Stimulated activated CD4-positive, alpha-beta T cell treated with anti-CD3 and anti-CD28 coated beads, TNF-alpha, amount 100 ng/mL, for 1 hour (primary cell): ENCODE measurements around the gene RAI1.
A peak's percentile ranks its signal among the peaks of the same experiment; 100 is the strongest.

Source experiments
- DNase-seq, 3 donors: peaks; one replicate each; pipeline ENCODE4 v3.0.0-alpha.2; 2020; ENCODE audit warnings: low read depth in 3 of 3, low spot score in 1 of 3

RAI1 gene

DNA sequence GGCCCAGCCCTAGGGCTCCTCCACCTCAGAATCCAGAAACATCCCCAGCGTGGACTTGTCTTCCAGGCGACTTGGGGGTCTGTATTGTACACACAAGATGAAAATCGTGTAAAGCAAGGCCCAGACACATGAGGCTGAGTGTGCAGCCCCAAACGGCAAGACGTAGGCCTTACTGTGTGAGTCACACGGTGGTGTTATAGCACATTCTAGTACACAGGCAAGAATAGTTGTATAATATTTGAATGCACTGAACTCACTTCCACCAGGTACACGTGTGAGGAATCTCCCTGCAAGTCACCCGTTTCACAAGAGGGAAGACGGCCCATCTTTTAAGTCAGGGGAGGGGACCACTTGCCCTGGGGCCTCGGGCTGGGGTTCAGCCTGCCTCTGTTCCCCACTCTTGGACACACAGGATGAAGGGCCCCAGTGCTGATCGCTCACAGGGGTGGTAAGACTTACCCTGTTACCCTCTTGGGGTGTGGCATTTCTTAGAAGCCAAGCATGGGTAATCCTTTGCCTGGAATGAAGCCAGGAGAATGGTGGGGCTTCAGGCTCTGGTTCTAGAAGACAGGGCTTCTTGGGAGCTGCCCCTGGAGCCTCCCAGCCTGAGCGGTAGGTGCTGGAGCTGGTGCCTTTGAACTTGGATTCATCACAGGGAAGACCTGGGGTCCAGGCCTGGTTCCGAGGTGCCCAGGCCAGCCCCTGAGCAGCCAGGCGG, 84.3 kb downstream of the RAI1 start:
- no peak for DNase-seq

GRCh38 chr17:17766077-17766743, 85.0 kb downstream of the RAI1 start:
- no peak for DNase-seq

- DNase-seq = no peak
These were observed 85.5 kb downstream of the RAI1 start for GRCh38 chr17:17766744-17767120.

- DNase-seq = no peak
These were observed 86.1 kb downstream of the RAI1 start for GRCh38 chr17:17767154-17767869.

GRCh38 chr17:17767887-17768418, 86.7 kb downstream of the RAI1 start:
- no peak for DNase-seq

GRCh38 chr17:17768424-17769088, 87.3 kb downstream of the RAI1 start:
- DNase-seq = no peak

DNA sequence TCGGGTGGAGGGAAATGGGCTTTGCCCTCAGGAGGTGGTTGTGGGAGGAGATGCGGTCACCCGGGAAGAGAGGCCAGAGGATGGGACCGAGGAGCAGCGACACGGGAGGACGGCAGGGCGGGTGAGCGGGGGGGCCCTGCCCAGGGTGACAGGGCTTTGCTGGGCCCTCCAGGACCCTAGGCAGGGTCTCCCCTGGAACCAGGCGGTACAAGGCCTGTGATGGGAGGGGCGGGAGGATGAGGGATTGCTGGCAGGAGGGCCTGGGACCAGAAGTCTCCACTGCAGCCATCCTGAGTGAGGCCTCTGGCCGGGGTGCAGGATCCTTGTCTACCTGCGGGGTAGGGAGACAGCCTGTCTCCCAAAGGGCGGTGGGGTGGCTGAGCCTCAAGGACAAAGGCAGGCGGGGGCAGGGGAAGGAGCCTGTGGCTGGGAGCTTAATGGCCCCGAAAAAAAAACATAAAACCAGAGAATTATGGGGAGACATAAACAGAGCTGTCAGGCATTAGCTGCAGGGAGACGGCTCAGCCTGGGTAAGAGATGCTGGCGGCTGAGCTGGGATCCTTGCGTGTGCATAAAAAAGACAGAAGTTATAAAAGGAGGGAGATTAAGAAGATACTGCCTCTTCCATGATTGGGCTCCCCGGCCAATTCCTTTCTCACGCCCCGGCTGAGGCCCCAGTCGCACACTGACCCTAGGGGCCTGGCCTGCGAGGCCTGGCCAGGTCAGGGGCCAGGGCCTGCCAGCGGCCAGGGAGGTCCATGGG, 88.8 kb downstream of the RAI1 start:
- no peak for DNase-seq

GRCh38 chr17:17770632-17771044, 89.4 kb downstream of the RAI1 start:
- no peak for DNase-seq

DNA sequence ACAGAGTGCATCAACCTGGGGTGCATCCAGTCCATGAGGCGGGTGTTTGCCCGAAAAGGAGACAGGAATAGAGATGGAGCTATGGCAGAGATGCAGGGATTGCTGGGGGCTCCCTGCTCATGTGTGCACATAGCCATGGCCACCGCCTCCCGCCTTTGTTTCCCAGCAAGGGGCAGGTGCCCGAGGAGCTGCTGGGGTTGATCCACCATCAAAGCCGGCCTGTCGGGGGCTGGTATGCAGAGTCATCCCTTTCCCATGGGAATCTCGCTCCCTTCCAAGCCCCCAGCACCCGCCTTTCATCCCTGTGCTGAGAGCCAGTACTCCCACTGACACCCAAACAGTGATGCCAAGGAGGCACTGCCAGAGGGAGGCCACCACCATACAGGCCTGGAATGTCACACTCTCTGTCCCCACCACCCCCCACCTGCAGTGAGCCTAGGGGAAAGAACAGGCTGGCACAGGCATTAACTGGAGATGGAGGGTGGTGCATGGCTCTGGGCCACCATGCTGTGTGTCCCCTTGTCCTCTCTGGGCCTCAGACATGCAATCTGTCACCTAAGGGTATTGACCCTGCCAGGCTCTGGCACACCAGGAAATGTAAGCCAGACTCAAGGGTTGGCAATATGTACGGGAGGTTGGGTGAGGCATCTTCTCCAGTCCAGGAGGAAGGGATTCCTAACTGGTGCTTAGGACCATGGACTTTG, 90.4 kb downstream of the RAI1 start:
- no peak for DNase-seq

GRCh38 chr17:17772231-17772630, 91.0 kb downstream of the RAI1 start:
- no peak for DNase-seq

DNA sequence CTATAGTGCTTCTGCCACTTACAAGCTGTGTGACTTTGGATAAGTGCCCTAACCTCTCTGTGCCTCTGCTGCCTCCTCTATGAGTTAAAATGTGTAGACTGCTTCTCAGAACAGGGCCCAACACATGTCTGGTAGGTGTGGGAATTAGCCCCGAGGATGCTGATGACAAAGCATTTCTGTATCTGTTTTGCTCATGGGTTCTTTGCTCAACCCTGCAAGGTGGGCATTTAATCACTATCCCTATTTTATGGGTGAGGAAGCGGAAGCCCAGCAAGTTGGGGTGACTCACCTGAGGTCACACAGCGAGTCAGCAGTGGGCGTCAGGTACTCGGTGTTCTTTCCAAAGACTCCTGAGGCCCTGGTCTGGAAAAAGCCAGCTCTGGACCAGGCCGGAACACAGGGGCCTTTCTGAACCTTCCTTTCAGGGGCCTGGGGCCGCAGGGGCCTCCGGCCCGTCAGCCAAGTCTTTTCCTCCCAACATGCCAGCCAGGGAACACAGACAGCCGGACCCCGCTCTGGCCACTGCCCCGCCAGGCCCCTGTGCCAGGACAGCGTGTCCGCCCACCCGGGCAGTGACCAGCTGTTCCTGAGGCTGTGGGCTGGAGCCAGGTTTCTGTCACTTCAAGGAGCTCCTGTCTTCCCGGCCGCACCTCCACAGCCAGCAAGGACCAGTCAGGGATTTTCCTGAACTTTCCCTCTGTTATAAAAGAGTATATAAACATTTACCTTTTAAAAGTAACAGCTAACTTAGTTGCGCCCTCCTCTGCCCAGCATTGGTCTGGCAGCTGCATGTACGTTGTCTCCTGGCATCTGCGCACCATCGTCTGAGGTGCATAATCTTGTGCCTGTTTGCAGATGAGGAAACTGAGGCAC, 93.0 kb downstream of the RAI1 start:
- DNase-seq = no peak

DNA sequence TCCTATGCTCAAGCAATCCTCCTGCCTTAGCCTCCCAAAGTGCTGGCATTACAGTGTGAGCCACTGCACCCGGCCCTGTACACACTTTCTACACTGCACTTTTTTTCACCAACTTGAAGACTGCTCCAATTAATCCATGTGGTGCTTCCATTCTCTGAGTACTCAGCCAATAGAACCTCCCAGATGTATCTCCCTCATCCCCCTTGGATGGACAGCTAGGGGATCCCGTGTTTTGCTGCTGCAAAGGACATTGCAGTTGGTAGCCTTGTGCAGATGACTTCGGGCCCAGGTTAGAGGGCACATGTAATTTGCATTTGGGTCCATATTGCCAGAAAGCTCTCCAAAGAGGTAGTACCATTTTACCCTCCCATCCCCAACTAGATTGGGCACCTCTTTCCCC, 95.6 kb downstream of the RAI1 start:
- DNase-seq = no peak

DNA sequence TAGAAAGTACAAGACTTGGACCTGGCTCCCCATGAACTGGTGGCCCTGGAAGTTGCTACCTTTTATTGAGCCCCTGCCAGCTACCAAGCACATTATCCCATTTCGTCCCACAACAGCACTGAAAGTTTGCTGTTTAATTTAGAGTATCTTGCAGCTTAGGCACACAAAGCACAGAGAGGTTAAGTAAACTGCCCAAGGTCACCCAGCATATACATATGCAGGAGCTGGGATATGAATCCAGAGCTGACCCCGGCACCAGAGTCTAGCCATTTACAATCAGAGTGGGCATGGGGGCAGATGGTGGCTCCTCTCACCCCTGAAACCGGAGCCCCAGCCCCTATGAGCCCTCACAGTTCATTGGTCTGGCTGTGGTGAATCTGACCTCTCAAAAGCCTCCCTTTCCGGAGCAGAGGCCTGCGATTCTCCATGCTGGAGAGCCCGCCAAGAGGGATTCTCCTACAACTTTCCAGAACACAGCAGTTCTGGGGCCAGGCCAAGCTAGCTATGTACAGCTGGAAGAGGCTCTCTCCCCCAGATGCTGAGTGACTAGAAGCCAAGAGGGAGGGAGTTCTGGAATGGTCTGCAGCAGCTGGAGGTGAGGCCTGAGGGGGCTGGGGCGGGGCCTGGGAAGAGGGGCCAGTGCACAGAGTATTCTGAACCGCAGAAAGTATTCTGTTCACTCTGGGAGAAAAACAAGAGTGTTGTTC, 97.2 kb downstream of the RAI1 start:
- DNase-seq = no peak

- no peak for DNase-seq
These were observed 97.9 kb downstream of the RAI1 start for GRCh38 chr17:17779015-17779611.

DNA sequence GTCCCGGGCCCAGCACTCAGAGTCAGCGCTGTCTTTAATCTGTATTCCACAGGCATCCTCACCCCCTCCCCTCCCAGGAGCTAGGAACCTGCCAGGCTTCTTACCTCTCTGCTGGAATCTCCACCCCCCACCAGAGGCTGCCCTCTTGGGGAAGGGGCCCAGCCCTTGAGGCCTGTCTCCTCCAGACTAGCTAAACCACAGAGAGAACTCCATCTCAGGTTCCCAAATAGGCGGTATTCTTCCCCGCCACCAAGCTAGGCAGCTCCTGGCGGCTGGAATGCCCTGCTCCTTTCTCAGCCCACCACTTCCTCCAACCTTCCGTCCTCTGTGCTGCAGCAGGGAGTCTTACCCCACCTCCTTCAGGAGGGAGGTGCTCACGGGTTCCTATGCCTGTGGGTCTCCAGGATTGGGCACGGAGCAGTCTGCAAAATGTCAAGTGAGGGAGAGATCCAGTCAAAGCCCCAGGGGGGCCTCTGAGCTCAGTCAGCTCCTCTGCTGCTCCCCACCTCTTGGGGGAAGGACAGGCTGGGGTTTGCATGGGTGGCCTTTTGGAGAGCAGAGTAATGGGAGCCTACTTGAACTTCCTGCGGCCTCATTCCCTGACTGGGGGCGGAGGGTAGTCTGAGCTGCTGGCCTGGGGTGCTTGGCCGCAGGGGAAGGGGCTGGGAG, 99.8 kb downstream of the RAI1 start:
- no peak for DNase-seq

DNA sequence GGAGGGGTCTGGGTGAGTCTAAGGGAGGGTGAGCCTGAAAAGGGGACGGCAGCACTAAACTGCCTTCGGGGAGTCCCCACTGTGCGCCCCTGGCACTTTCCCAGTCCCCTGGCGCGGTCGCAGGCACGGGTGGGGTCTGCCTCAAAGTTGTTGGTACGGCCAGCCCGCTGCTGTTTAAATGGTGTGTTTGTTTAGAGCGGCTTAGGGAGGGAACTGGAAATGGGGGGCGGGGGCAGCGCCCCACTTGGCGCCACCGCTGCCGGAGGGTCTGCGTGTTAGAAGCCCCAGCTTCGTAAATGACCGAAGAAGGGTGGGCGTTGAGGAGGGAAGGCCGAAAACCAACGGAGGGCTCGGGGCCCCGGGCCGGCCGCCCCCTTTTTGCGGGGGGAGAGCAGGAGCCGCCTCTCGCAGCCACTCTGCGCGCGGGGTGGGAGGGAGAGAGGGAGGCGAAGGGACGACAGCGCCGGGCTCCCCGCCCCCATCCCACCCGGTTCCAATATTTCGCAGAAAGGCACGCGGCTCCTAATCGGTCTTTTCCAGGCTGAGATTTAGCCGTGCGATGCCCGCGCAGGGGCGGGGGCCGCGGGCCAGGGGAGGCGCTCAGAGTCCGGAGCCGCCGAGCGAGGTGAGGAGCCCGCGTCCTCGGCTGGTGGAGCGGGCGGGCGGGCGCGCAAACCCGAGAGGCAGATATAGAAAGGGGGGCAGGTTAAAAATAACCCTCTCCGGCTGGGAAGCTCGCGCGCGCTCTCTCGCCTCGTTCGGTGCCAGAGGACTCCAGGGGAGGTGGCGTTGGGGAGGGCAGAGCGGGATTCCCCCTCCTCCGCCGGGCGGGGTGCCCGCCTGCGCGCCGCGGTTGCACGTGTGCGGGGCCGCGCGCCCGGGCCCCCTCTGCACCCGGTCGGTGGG, 100.6 kb downstream of the RAI1 start:
- peak in 1 of 3 donors; percentile 14 for DNase-seq
